HCT116 (cell line): Measurements from ENCODE around the gene GPRC5A.

Experiments
- ATF3 ChIP-seq: IDR thresholded peaks from 2 replicates; pipeline ENCODE4 v1.6.1; 2012
- CTCF ChIP-seq, 3 experiments: fragments of 200-600 bp in 1 of 3; sonication (generic) in 1 of 3; IDR thresholded peaks in 2 of 3; conservative IDR thresholded peaks in 1 of 3; 2 replicates each; pipeline ENCODE4 v1.5.1; 2012 to 2017; ENCODE audit warnings: low read depth in 2 of 3, low read length in 2 of 3, antibody characterized with exemption in 1 of 3, borderline replicate concordance in 1 of 3, control low read depth in 1 of 3, mild to moderate bottlenecking in 1 of 3, mixed read lengths in 1 of 3, mixed run types in 1 of 3, moderate library complexity in 1 of 3; ENCODE audit not compliant: insufficient read depth in 1 of 3
- POLR2A ChIP-seq: IDR thresholded peaks from 2 replicates; pipeline ENCODE4 v1.7.0; 2011; ENCODE audit warnings: borderline replicate concordance; ENCODE audit not compliant: insufficient read depth, insufficient read length; ENCODE audit errors: extremely low read depth
- ZNF274 ChIP-seq: fragments of 200-500 bp; sonication (Bioruptor generic); IDR thresholded peaks from 2 replicates; pipeline ENCODE4 v1.6.1; 2014; ENCODE audit warnings: mild to moderate bottlenecking, low read depth, low read length, inconsistent platforms
- TF ChIP-seq, protein P1 (sequence below): IDR thresholded peaks from 2 replicates; pipeline ENCODE4 v1.6.1; 2012

DNA sequence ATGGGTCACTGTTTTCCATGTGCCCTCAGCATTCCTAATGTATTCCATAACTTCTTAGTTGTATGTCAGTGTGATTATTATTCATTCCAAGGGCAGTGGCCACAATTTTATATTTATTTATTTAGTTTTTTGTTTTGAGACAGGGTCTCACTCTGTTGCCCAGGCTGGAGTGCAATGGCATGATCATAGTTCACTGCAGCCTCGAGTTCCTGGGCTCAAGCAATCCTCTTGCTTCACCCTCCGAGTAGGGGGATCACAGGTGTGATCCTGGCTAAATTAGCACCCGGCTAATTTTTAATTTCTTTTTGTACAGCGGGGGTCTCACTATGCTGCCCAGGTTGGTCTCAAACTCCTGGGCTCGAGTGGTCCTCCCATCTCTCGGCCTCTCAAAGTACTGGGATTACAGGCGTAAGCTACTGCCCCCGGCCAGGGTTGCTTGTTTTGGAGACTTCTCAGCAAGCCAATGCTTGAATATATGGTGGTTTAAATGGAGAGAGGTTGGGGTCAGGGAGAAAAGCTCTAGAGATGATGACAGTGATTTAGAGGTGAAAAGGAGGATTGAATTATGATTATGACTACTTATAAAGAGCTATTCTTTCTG lies 7.6 kb downstream of the GPRC5A start:
- TF ChIP-seq, protein P1, sequence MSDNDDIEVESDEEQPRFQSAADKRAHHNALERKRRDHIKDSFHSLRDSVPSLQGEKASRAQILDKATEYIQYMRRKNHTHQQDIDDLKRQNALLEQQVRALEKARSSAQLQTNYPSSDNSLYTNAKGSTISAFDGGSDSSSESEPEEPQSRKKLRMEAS: no peak
- no peak for TF ChIP-seq CTCF (IDR thresholded peaks at IDR 0.05 in 2 of 3, conservative IDR thresholded peaks at IDR 0.05 in 1 of 3; ENCODE audit: borderline replicate concordance in 1 of 3, insufficient read depth in 1 of 3, low read depth in 2 of 3, low read length in 2 of 3)
- no peak for TF ChIP-seq ZNF274
- no peak for TF ChIP-seq ATF3
- TF ChIP-seq POLR2A: no peak
